CD4-positive, alpha-beta T cell treated with Interleukin-15 for 1 hour (primary cell): ENCODE data around the gene DENND5A.
A peak's percentile ranks its signal among the peaks of the same experiment; 100 is the strongest.

ENCODE experiments used
- DNase-seq: peaks from one replicate; pipeline ENCODE4 v3.0.0-alpha.2; 2020

DENND5A gene

DNA sequence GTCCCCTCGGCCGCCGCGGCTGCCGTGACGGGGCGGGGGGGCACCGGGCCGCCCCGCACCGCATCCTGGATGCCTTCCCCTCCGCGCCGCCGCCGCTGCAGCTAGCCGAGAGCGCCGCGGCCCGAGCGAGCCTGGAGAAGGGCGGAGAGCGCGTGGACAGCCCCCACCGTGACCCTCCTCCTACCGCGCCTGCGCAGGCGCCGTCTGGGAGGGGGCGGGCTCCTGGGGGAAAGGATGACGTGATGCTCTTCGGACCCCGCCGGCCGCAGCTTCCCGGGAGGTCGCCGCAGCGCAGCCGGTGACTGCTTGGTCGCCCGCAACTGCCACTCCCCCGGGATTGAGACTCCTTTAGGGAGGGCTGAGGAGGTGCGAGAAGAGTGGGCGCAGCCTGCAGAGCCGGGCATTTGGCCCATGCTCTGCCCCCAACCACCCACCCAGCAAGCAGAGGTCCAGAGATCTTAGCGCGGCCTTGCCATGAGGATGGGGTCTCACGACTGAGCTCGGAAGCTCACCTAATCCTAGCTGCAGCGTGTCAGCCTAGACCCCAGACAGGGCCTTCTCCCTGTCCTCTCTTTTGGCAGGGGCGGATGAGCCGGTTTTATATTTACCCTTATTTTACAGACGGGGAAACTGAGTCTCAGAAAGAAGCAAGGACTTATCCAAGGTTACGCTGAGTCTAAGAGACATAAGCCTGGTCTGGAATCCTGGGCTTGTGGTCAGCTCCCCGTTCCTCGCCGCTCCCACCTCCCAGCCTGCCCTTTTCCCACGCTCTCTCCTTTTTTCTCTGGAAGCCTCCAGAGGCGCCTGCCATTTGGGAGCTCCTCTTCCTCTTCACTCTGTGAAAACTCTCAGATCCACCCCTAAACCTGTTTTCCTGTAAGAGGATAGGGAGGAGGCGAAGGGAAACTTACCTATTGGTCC is at the start of gene DENND5A:
DENND5A (minus strand) TSS at position 140 of the 921 bp plus-strand sequence. CDS start 281 bp downstream, outside the sequence.
- peak; percentile 82 for DNase-seq

DNA sequence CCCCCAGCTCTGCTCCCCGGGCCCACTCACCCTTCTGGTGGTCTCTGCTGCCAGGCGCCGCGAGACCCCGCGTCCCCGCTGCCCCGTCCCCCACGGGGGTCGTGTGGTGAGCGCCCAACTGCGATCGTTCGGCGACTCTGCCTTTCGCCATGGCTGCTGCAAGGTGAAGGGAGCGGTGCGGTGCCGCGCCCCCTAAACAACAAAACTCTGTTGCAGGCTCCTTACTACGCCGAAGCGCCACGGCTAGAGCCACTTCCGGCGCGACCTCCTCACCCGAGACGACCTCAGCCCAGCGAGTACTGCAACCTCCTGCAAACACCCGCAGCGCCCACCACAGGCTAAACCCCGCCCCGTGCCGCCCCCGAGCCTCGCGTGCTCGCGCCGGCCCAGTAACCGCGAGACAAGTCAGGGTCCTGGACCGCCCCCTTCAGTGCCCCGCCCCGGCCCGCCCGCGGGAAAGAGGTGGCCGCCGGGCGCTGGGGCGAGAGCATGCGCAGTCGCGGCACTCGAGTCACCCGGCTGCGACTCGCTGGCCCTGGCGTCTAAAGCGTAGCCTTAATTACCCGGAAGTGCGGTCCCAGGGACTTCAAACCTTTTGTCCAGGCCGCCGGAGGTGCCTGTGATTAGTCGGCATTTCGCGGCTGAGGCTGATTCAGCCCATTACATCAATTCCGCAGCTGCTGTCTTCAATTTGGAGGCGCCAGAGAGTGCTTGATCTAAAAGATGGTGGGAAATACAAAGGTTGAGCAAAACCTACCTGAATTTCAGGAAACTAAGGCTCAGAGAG is 49.3 kb upstream of the DENND5A start, which contains the start of gene TMEM41B:
TMEM41B (minus strand) TSS at position 303 of the 787 bp plus-strand sequence; CDS start at position 151, 152 bp downstream.
- DNase-seq = peak; percentile 99

DNA sequence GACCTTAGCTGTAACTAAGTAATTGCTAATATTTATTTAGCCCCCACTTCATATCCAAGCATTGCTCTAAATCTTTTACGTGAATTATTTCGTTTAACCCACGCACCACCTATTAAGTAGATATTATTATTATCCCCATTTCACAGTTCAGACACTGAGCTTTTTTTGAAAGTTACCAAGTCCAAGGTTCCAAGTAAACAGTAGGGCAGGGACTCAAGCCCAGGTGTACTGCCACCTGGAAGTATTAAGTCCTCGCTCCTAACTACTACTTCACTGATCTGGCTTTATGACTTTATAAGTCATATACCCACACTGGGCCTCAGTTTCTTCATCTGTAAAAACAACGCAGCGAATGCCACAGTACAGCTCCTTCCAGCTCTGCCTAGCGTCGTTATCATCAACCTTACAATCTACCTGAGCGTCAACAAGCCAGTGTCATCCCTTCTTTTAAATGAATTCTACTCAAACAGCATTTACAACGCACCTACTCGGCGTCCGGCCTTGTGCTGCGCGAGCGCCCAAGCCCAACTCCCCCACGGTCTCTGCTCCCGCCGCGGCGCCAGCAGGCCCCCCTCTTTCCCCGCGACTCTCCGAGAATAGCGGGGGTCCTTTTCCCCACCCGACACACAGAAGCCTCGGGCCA is 48.6 kb upstream of the DENND5A start:
- DNase-seq = no peak

- no peak for DNase-seq
Observed at GRCh38 chr11:9310485-9311090, 45.4 kb upstream of the DENND5A start.

DNA sequence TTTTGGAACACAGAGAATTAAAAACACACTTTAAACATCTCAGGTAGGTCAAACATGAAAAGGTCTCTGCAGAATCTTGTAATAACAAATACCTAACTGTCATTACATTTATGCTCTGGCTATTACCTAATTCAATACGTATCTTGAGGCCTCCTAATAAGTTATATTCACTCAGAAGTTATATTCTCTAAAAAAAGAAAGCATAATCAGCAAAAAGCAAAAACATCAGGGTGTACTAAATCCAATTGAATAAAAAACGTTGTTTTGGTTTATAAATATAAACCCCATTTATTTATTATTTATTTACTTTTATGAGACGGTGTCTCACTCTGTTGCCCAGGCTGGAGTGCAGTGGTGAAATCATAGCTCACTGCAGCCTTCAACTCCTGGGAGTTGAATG is 39.0 kb upstream of the DENND5A start:
- DNase-seq = no peak

DNA sequence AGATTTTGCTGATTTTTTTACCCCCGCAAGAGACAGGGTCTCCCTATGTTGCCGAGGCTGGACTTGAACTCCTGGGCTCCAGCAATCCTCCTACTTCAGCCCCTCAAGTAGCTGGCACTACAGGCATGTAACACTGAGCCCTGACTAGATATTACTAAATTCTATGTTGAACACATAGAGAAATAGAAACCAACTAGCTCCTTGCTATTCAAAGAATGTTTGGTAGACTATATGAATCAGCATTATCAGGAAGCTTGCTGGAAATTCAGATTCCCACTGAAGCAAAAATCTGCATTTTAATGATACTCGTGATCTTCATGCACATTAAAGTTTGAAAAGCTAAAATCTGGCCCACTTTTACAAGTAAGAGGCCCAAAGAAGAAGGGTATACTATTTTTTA is 37.3 kb upstream of the DENND5A start:
- DNase-seq = no peak

- no peak for DNase-seq
Observed at GRCh38 chr11:9301720-9302119, 36.6 kb upstream of the DENND5A start.

DNA sequence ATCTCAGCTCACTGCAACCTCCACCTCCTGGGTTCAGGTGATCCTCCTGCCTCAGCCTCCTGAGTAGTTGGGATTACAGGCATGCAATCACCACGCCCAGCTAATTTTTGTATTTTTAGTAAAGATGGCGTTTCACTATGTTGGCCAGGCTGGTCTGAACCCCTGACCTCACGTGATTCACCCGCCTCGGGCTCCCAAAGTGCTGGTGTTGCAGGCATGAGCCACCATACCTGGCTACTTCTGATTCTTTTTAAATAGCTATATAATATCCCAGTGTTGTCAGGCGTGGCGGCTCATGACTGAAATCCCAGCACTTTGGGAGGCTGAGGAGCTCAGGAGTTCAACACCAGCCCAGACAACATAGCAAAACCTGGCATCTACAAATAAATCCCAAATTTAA is 28.5 kb upstream of the DENND5A start:
- no peak for DNase-seq

DNA sequence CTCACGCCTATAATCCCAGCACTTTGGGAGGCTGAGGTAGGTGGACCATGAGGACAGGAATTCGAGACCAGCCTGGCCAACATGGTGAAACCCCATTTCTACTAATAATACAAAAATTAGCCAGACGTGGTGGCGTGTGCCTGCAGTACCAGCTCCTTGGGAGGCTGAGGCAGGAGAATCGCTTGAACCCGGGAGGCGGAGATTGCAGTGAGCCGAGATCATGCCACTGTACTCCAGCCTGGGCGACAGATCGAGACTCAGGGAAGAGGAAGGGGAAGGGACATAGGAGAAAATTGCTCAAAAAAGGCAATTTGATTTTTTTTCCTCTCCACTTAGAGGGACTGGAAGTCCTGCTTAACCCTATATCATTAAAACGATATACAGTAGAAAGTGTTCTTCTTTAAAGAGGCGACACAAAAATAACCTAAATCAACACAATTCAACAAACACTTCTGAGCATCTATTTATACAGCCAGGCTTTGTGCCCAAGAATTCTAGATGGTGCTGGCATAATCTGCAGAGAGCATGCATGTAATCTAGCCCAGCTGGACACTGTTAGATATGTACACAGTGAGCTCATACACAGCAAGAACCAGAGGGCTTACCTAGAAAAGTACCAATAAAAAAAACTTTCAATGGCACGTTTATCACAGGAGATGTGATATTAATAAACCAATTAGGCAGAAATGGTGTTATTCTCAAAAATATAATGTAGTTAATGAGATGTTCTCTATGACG is 20.9 kb upstream of the DENND5A start:
- no peak for DNase-seq

- peak; percentile 66 for DNase-seq
Observed at GRCh38 chr11:9280655-9281301, 15.6 kb upstream of the DENND5A start.

- no peak for DNase-seq
Observed at GRCh38 chr11:9277176-9277575, 12.0 kb upstream of the DENND5A start.

DNA sequence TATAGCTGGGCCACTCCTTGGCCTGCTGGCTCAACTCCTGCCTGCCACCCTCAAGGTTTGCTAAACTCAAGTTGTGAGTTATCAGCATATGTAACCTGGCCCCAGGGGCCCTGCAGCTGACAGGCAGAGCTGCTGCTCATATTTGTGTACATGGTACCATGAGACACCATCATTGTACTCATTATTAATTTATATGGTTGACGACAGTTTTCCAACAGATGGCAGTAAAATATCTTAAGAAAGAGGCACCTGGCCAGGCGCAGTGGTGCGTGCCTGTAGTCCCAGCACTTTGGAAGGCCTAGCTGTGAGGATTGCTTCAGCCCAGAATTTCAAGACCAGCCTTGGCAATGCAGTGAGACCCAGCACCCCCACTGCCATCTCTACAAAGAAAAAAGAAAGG is 11.4 kb upstream of the DENND5A start:
- DNase-seq = no peak

- DNase-seq = no peak
Observed at GRCh38 chr11:9274499-9275258, 9.5 kb upstream of the DENND5A start.

DNA sequence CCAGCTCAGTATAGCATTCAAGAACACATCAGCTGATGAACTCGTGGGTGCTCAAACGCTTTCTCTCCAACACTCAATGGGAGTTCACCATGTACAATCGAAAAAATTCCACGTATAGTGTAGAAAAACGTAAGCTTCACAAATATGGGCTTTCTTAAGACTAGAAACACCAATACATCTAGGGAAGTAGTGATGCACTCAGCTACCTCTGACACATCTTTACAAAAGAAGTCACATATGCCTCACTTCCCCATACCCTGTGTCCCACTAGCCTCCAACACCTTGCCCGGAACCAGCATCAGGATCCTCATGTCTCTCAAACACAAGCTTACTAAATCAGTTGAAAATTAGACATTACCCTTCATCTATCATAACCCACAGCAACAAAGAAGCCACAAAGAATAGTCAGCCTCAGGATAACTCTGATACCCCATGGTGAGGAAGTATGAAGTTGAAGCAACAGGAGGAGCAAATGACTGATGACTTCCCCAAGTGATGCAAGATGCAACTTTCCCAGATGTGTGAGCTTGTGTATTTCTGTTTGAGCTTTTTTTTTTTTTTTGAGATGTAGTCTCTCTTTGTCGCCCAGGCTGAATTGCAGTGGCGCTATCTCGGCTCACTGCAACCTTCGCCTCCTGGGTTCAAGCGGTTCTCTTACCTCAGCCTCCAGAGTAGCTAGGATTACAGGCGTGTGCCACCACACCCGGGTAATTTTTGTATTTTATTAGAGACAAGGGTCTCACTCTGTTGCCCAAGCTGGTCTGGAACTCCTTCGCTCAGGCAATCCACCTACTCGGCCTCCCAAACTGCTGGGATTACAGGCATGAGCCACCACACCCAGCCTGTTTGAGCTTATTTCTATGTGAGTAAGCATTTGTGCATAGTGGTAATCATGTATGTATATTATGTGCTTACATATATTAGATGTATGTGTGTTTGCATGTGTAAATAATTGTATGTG is 8.5 kb upstream of the DENND5A start:
- DNase-seq = peak; percentile 60

GRCh38 chr11:9269492-9270013 is 4.4 kb upstream of the DENND5A start:
- DNase-seq = no peak

DNA sequence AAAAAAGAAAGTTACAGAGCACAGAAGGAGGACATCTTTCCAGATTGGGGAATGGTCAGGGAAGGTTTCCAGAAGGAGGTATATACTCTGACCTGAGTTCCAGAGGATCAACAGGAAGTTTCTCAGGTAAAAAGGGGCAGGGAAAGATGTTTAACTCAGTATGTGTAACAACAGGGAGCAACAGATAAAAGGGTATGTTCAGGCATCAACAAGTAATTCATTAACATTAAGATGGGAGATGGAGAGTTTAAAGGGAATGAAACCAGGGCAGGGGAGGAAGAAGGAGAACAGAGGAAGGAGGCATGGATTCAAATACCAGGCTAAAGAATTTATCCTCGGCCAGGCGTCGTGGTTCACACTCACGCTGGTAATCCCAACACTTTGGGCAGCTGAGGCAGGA is 2.5 kb upstream of the DENND5A start:
- DNase-seq = no peak

GRCh38 chr11:9266926-9267325 is 1.8 kb upstream of the DENND5A start:
- no peak for DNase-seq

DNA sequence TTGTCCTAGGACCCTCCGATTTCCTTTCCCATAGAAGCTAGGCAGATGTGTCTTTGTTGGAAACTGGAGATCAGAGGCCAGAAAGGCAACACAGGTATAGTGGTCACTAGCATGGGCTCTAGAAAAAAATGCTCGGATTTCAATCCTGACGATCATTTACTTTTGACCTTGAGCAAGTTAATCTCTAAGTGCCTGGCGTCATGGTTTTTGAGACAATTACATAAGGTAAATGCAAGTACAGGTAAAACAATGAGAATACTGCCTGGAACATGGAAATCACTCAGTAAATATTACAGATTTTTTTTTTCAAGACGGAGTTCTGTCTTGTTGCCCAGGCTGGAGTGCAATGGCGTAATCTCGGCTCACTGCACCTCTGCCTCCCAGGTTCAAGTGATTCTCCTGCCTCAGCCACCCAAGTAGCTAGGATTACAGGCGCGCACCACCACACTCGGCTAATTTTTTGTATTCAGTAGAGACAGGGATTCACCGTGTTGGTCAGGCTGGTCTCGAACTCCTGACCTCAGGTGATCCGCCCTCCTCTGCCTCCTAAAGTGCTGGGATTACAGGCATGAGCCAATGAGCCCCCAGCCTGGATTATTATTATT is 1.1 kb upstream of the DENND5A start:
- DNase-seq = no peak
